Skeletal muscle satellite cell (primary cell): Measurements from ENCODE around the gene SLC46A3.

Experiments used
- H3K27me3 ChIP-seq: 2 replicates; pipeline ENCODE4 v1.7.0; 2013; ENCODE audit warnings: low read length; ENCODE audit not compliant: control insufficient read depth, insufficient read depth
- H3K36me3 ChIP-seq: 2 replicates; pipeline ENCODE4 v1.7.0; 2013; ENCODE audit warnings: mild to moderate bottlenecking, control low read depth, low read length; ENCODE audit not compliant: insufficient read depth
- H3K4me1 ChIP-seq: 2 replicates; pipeline ENCODE4 v1.7.0; 2013; ENCODE audit warnings: low read length; ENCODE audit not compliant: control insufficient read depth, insufficient read depth
- H3K4me2 ChIP-seq: 2 replicates; pipeline ENCODE4 v1.7.0; 2013; ENCODE audit warnings: mild to moderate bottlenecking, low read length
- H3K4me3 ChIP-seq: 2 replicates; pipeline ENCODE4 v1.7.0; 2013; ENCODE audit warnings: low read length
- H3K9ac ChIP-seq: 2 replicates; pipeline ENCODE4 v1.7.0; 2013; ENCODE audit warnings: mild to moderate bottlenecking, low read depth, low read length, moderate library complexity
- H3K9me3 ChIP-seq: replicated peaks from 2 replicates; pipeline ENCODE4 v1.7.0; 2013; ENCODE audit warnings: mild to moderate bottlenecking, control low read depth, low read length

SLC46A3 gene

DNA sequence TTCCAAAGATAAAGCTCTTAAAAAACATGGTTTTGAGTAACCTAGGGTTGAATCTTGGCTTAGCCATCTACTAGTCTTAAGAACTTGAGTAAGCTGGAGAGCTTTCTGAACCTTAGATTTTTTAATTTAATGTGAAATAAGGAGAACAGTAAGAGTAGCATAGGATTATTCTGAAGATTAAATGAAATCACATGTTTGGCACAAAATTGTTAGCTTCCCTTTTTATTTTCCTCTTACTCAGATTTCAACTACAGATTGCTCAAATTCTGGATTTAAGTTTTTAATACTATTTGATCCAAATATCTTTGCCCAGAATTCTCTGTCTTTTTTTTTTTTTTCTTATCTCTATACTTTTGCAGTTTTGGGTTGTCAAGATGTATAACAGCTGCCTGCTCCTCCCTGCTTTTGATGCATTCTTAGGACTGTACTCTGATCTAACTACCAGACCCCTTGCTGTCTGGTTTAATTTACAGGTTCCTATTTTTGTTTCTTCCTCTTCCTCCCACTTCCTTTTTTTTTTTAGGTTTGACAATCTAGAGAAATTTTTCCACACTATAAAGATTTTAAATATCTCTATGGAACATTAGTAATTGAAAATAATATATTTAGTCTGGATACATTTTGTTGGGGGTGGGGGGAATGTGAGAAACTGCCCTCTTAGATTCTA lies 47.5 kb downstream of the SLC46A3 start:
- Histone ChIP-seq H3K4me3 (no peak overlapping the region), H3K4me1 (no peaks in the 10 kb centered on the region), H3K4me2 (no peak overlapping the region), H3K27me3 (no peaks in the 10 kb centered on the region), H3K9ac (no peak overlapping the region), H3K9me3 (no peaks in the 10 kb centered on the region), H3K36me3 (peaks cover 92% of the 10 kb centered on the region)

DNA sequence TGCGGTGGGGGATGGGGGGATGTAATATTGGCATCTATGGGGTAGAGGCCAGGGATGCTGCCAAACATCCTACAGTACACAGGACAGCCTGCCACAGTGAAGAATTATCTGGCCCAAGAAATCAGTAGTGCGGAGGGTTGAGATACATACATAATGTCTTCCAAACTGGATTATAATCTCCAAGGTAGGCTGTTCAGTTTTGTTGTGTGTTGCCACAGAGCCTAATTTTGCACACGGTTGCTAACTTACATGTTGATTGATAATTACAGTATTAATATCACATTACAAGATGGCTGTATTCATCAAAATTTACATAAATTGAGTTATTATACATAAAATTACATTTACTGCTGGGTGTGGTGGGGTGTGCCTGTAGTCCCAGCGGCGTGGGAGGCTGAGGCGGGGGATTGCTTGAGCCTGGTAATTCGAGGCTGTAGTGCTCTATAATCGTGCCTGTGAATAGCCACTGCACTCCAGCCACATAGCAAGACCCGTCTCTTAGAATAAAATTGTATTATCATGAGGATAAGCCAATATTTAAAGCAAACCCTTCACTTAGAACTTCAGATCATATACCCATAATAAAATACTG lies 51.8 kb downstream of the SLC46A3 start:
- Histone ChIP-seq H3K4me2 (no peak overlapping the region), H3K36me3 (peaks cover 98% of the 10 kb centered on the region), H3K9me3 (no peaks in the 10 kb centered on the region), H3K4me1 (no peaks in the 10 kb centered on the region), H3K27me3 (no peaks in the 10 kb centered on the region), H3K4me3 (no peak overlapping the region), H3K9ac (no peak overlapping the region)

DNA sequence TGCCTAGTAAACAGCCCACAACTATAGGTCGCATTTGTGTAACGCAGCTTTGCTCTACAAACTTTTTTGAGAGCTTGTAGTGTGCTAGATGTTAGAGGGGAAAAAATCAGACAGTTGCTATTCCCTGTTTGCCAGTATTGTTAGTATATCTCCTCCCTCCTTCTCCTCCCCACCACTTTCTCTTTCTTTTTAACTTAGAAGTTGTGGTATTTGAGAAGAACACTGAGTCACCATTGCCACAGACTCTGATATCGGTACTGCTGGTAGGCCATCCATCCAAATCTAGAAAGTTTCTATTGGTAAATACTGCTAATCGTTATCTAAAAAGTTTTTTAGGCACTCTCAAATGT lies 59.2 kb downstream of the SLC46A3 start:
- Histone ChIP-seq H3K4me1 (peaks cover 37% of the 10 kb centered on the region), H3K36me3 (peaks cover 40% of the 10 kb centered on the region), H3K9me3 (no peaks in the 10 kb centered on the region), H3K4me2 (peak overlapping the region; percentile 80), H3K9ac (peak overlapping the region; percentile 98), H3K27me3 (no peaks in the 10 kb centered on the region), H3K4me3 (peak overlapping the region; percentile 95)

DNA sequence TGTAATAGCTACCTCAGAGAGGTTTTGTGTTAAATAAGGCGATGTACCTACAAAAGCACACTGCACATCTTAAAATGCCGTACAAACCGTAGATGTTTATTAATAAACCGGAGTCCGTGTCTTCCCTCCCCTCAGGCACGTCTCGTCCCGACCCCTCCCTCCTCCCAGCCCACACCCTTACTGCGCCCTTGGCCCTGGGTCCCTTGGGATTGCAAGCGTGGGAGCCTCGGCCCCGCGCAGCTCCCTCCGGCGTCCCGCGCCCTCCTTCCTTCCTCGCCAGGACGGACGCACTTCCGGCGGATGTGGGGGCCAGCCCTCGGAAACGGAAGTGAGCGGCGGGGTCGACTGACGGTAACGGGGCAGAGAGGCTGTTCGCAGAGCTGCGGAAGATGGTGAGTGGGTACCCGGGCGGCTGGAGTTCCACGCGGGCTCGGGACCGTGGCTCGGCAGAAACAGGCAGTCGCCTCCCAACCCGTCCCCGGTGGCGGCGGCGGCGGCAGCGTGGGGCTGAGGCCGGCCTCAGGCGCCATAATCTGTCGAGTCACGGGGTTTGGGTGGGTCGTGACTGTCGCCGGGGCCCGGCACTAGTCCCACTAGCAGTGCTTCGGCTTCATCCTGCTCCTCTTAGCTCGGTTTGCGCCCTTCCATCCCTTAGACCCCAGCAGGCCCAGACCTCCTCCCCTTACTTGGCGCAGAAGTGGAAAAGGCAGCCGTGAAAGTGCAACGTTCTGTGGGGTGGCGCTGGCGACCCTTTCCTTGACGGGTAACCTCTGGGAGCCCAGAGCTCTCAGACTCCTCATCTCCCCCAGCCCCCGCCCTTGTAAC lies 59.8 kb downstream of the SLC46A3 start, which contains the start of gene POMP:
Gene POMP, plus strand, starts transcription at position 335 of the 825 bp plus-strand sequence. Its CDS starts 55 bp downstream, at position 390.
- H3K4me3 ChIP-seq = peak within 1 kb of the TSS; percentile 95
- H3K36me3 ChIP-seq = peaks cover 34% of the 10 kb centered on the region
- H3K4me2 ChIP-seq = peak within 1 kb of the TSS; percentile 81
- no peaks in the 10 kb centered on the region for H3K27me3 ChIP-seq
- H3K9me3 ChIP-seq = no peaks in the 10 kb centered on the region
- peaks cover 37% of the 10 kb centered on the region for H3K4me1 ChIP-seq
- peak within 1 kb of the TSS; percentile 98 for H3K9ac ChIP-seq

DNA sequence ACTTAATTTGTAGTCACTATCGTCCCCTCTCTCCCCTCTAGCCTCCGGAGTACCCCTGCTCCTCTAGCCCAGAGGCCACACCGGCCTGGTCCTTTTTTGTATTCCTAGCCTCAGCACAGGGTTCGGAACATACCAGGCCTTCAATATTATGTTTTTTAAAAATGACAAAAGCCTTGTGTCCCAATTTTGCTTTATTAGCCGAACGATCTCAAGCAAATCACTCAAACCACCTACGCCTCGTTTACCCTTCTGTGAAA lies 60.3 kb downstream of the SLC46A3 start:
- H3K4me3 ChIP-seq = peak overlapping the region; percentile 95
- no peaks in the 10 kb centered on the region for H3K9me3 ChIP-seq
- H3K36me3 ChIP-seq = peaks cover 29% of the 10 kb centered on the region
- peaks cover 37% of the 10 kb centered on the region for H3K4me1 ChIP-seq
- no peaks in the 10 kb centered on the region for H3K27me3 ChIP-seq
- peak overlapping the region; percentile 98 for H3K9ac ChIP-seq
- H3K4me2 ChIP-seq = peak overlapping the region; percentile 81

DNA sequence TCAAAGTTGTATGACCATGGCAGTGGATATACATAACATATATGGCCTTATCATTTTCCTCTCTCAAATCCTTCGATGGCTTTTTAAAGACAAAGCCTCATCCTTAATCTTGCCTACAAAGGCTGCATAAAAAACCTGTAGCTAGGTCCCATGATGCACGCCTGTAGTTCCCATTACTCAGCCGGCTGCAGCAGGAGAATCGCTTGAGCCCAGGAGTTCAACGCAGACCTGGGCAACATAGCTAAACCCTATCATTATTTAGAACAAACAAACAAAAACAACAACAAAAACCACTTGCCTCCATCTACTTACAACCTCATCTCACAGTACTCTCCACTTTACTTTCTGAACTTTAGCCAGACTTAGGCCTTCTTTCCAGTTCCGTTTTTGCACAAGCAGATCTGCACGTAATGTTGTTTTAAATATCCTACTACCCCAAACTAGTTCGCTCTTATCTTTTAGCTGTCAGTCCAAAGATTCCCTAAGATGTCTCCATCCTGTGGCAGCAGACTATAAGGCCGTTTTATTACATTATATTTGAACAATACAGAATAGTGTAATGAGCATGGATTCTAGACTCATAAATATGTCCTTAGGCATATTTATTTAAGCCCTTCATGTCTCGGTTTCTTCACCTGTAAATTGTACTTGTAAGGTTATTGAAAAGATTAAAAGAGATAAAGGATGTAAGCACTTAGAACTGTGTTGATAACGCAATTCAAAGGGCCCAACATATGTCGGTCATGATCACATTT lies 60.8 kb downstream of the SLC46A3 start:
- peaks cover 37% of the 10 kb centered on the region for H3K4me1 ChIP-seq
- H3K9me3 ChIP-seq = no peaks in the 10 kb centered on the region
- H3K4me2 ChIP-seq = peak overlapping the region; percentile 81
- peak overlapping the region; percentile 95 for H3K4me3 ChIP-seq
- H3K27me3 ChIP-seq = no peaks in the 10 kb centered on the region
- H3K36me3 ChIP-seq = peaks cover 24% of the 10 kb centered on the region
- peak overlapping the region; percentile 98 for H3K9ac ChIP-seq

DNA sequence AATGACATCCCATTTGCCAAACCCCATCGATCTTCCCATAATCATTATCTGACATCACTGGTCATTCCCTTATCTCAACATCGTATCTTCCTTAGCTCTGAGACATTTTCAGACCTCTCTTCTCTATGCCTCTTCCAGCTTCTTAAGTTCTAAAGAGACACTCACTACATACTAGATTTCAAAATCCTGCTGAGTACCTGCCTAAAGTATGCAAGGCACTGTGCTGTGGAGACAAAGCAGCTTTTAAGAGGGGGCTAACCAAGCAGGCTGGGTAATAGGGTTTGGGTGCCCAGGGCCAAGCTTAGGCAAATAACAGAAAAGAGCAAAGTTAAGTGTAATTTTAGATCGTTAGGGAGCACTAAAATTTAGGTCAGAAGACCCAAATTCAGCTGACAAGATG lies 63.2 kb downstream of the SLC46A3 start:
- Histone ChIP-seq H3K4me3 (no peak overlapping the region), H3K4me1 (peaks cover 26% of the 10 kb centered on the region), H3K36me3 (peaks cover 4% of the 10 kb centered on the region), H3K9me3 (no peaks in the 10 kb centered on the region), H3K9ac (peak overlapping the region; percentile 44), H3K4me2 (peak overlapping the region; percentile 42), H3K27me3 (no peaks in the 10 kb centered on the region)

DNA sequence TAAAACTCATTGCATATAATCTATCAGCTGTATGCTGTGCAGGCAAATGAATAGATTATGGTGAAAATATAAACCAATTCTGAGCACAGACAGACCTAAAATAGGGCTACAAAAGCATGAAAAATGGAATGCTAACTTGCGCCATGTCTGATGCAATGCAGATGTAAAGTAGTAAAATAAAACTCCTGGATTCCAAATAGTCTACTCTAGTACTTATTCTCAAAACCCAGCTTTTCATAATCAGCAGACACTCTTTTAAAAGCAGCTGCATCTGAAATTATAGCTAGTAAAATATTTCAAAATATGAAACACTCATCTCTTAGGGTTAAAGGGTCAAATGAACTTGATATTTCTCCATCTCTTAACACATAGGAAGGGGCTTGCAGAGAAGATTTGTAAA lies 64.5 kb downstream of the SLC46A3 start:
- Histone ChIP-seq H3K4me2 (no peak overlapping the region), H3K4me1 (peaks cover 20% of the 10 kb centered on the region), H3K36me3 (no peaks in the 10 kb centered on the region), H3K4me3 (no peak overlapping the region), H3K9me3 (no peaks in the 10 kb centered on the region), H3K27me3 (no peaks in the 10 kb centered on the region), H3K9ac (no peak overlapping the region)

DNA sequence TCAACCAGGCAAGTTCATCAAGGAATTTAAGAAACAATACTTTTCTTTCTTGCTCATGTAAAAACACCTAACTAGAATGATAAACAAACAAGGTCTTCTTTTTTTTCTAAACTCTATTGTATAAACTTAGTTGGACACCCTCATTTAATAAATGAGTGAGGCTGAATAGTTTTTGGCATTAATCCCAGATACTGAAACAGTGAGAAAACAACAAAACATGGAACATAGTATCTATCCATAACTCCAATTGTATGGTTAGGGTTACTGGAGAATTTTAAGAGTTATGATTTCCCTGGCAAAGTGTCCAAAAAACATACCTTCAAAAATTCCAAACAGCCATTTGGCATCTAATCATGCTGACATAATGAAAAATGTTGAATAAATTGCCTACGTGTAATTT lies 65.7 kb downstream of the SLC46A3 start:
- peaks cover 20% of the 10 kb centered on the region for H3K4me1 ChIP-seq
- no peaks in the 10 kb centered on the region for H3K27me3 ChIP-seq
- H3K36me3 ChIP-seq = no peaks in the 10 kb centered on the region
- H3K9ac ChIP-seq = no peak overlapping the region
- no peak overlapping the region for H3K4me2 ChIP-seq
- no peaks in the 10 kb centered on the region for H3K9me3 ChIP-seq
- no peak overlapping the region for H3K4me3 ChIP-seq

DNA sequence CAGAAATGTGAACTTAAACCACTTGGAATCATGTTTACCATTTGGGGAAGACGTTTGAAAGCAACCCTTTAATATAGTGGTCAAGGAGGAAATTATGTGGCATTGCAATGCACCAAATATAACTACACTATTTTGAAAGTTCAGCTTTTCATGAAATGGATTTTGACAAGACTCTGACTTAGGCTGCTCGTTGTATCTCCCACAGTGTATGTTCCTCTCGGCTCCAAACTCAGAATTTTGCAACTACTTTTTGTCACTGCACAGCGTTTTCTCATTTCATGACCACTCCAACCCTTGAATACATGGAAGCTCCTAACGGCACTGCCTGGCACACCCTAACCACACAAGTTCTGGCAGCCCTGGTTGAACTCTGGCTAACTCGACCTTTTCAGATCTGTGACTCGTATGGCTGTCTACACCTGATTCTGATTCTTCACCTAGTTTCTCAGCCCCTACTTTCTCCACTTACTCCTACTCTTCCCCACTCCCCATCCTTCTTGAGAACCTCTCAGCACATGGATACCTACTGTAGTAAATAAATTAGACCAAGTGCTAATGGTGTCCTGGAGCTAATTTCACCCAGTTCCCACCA lies 66.9 kb downstream of the SLC46A3 start:
- Histone ChIP-seq H3K9me3 (no peaks in the 10 kb centered on the region), H3K4me1 (peaks cover 13% of the 10 kb centered on the region), H3K27me3 (no peaks in the 10 kb centered on the region), H3K4me2 (no peak overlapping the region), H3K36me3 (no peaks in the 10 kb centered on the region), H3K4me3 (no peak overlapping the region), H3K9ac (no peak overlapping the region)

DNA sequence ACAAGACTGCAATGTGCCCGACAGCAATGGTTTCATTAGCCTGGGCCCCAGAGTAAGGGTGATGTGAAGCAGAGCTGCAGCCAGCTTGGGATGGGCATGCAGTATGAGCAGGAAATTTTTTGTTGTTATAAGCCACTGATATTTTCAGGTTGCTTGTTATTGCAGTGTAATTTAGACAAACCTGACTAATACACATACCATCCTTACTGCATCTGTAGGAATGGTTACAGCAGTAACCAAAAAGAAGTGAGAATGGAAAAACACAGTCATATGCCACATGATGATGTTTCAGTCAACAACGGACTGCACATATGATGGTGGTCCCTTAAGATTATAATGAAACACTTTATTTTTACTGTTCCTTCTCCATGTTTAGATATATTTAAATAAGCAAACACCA lies 68.5 kb downstream of the SLC46A3 start:
- Histone ChIP-seq H3K27me3 (no peaks in the 10 kb centered on the region), H3K9me3 (no peaks in the 10 kb centered on the region), H3K4me2 (no peak overlapping the region), H3K36me3 (no peaks in the 10 kb centered on the region), H3K4me3 (no peak overlapping the region), H3K4me1 (peaks cover 3% of the 10 kb centered on the region), H3K9ac (no peak overlapping the region)
